GM12874 (cell line): Measurements from ENCODE around the gene STX17.

Experiments
- TF ChIP-seq, protein P1 (sequence below): IDR thresholded peaks from 2 replicates; pipeline ENCODE4 v1.5.1; 2011; ENCODE audit warnings: low read depth, mild to moderate bottlenecking, control low read depth, low read length, moderate library complexity; ENCODE audit not compliant: insufficient read depth

STX17 gene

DNA sequence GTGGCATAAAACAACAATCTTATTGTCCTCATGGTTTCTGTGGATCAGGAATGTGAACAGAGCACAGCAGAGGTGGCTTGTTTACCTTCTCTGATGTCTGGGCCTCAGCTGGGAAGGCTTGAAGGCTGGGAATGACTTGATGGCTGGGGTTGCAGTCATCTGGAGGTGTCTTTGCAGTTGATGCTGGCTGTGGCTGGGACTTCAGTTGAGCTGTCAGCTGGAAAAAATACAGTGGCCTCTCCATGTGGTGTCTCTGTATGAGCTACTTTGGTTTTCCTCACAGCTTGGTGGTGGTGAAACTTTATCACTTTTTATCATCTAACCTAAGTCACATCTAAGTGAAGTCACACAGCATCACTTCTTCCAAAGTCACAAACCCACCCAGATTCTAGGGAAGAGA, 24.7 kb upstream of the STX17 start:
- TF ChIP-seq, protein P1, sequence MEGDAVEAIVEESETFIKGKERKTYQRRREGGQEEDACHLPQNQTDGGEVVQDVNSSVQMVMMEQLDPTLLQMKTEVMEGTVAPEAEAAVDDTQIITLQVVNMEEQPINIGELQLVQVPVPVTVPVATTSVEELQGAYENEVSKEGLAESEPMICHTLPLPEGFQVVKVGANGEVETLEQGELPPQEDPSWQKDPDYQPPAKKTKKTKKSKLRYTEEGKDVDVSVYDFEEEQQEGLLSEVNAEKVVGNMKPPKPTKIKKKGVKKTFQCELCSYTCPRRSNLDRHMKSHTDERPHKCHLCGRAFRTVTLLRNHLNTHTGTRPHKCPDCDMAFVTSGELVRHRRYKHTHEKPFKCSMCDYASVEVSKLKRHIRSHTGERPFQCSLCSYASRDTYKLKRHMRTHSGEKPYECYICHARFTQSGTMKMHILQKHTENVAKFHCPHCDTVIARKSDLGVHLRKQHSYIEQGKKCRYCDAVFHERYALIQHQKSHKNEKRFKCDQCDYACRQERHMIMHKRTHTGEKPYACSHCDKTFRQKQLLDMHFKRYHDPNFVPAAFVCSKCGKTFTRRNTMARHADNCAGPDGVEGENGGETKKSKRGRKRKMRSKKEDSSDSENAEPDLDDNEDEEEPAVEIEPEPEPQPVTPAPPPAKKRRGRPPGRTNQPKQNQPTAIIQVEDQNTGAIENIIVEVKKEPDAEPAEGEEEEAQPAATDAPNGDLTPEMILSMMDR: no peak

DNA sequence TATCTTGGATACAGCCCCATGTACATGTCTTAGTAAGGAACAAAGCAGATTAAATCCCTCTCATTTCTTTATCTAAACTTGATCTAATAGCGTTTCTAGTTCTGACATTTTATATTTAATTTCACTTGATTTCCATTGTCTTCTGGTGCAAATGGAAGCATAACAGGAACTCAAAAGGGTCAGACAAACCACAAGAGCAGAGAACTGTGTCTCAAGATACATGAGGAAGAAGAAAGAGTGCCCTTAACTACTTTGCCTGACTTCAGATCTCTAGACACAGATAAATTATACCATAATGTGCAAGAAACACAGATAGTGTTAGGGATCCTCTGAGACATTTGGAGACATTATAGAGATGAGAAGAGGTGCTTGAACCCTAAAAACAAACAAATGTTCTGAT, 20.7 kb upstream of the STX17 start:
- TF ChIP-seq, protein P1: no peak

DNA sequence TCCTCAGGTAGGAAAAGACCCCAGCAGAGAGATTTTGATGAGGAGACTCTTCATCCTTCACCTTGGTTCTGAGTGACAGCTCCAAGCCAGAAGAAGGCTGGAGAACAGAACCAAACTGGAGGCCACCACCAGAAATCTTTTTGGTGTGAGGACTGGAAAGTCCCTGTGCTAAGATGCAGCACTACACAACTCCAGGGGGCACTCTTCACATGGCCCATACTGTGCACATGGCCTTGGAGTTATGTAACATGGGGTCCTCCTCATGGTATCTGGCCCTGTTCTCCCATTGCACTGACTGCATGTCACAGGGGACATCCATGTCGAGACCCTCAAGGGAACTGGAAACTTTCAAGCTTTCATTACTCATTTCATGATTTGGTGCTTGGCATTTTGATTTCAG, 17.3 kb upstream of the STX17 start:
- TF ChIP-seq, protein P1: 0 out of 2 replicates have a peak, but pooled peaks have one; percentile 24

DNA sequence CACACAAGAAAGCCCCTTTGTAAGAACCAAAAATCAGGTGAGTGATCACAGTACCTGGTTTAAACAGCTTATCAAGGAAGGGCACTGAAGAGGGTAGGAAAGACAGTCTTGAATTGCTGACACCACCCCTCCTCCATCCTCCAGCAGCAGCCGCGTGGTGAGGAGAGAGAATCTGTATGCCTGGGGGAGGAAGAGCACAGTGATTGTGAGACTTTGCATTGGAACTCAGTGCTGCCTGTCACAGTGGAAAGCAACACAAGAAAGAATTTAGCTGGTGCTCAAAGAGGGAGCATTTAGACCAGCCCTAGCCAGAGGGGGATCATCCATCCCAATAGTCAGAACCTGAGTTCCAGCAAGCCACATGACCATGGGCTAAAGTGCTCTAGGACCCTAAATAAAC, 11.6 kb upstream of the STX17 start:
- TF ChIP-seq, protein P1: no peak

DNA sequence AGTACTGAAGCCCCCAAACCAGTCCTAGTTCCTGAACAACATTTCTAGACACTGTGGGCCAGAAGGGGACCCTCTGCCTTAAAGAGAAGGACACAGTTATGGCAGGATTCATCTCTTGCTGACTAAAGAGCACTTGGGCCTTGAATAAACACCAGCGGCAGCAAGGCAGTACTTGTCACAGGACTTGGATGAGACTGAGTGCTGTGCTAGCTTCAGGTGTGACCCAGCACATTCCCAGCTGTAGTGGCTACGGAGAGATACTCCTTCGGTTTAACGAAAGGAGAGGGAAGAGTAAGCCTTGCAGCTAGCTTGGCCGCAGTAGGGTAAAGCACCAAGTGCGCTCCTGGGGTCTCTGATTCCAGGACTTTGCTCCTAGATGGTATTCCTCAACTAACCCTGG, 10.9 kb upstream of the STX17 start:
- TF ChIP-seq, protein P1: no peak

DNA sequence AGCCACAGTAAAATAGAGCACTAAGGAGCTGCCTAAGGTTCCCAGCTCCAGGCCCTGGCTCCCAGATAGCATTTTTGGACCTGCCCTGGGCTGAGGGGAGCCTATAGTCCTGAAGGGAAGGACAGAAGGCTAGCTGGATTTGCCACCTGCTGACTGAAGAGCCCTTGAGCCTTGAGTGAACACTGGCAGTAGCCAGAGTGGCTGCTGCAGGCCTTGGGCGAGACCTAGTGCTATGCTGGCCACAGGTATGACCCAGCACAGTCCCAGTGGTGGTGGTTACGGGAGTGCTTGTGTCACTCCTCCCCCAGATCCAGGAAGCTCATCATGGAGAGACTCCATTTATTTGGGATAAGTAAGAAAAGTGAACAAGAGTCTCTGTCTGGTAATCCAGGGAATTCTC, 10.3 kb upstream of the STX17 start:
- TF ChIP-seq, protein P1: no peak

DNA sequence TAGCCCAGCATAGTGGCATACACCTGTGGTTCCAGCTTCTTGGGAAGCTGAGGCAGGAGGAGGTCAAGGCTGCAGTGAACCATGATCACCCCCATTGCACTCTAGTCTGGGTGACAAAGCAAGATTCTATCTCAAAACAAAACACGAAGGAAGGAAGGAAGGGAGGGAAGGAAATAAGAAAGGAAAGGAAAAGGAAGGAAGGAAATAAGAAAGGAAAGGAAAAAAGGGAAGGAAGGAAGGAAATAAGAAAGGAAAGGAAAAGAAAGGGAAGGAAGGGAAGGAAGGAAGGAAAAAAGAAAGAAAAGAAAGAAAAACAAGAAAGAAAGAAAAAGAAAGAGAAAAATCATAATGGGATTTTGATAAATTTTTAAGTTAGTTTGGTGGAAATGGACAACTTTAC, 3.1 kb upstream of the STX17 start:
- TF ChIP-seq, protein P1: no peak
